Midbrain (tissue), 1 donor: ENCODE data around the gene SLCO4A1.

Experiments used
- DNase-seq: peaks from one replicate; lab custom pipeline; 2025; lab: John Stamatoyannopoulos, UW

Gene SLCO4A1

GRCh38 chr20:62653373-62653772 lies 11.1 kb downstream of the SLCO4A1 start:
- DNase-seq: no peak

- no peak for DNase-seq
Measured at GRCh38 chr20:62653951-62654685, 11.8 kb downstream of the SLCO4A1 start.

- no peak for DNase-seq
Measured at GRCh38 chr20:62655282-62656196, 13.2 kb downstream of the SLCO4A1 start.

- DNase-seq: no peak
Measured at GRCh38 chr20:62656197-62656918, 14.1 kb downstream of the SLCO4A1 start.

- no peak for DNase-seq
Measured at GRCh38 chr20:62656919-62657588, 14.8 kb downstream of the SLCO4A1 start.

- no peak for DNase-seq
Measured at GRCh38 chr20:62657589-62657942, 15.3 kb downstream of the SLCO4A1 start.

GRCh38 chr20:62657956-62658355 lies 15.7 kb downstream of the SLCO4A1 start:
- DNase-seq: no peak

GRCh38 chr20:62658593-62659178 lies 16.4 kb downstream of the SLCO4A1 start:
- DNase-seq: no peak

- no peak for DNase-seq
Measured at GRCh38 chr20:62659488-62660239, 17.4 kb downstream of the SLCO4A1 start.

- no peak for DNase-seq
Measured at GRCh38 chr20:62660240-62660615, 17.9 kb downstream of the SLCO4A1 start.

- DNase-seq: no peak
Measured at GRCh38 chr20:62660768-62661167, 18.5 kb downstream of the SLCO4A1 start.

GRCh38 chr20:62661647-62662046 lies 19.3 kb downstream of the SLCO4A1 start:
- no peak for DNase-seq

- DNase-seq: no peak
Measured at GRCh38 chr20:62662422-62662821, 20.1 kb downstream of the SLCO4A1 start.

- no peak for DNase-seq
Measured at GRCh38 chr20:62663145-62664018, 21.1 kb downstream of the SLCO4A1 start.

- no peak for DNase-seq
Measured at GRCh38 chr20:62664019-62664971, 22.0 kb downstream of the SLCO4A1 start.

- no peak for DNase-seq
Measured at GRCh38 chr20:62665153-62665754, 23.0 kb downstream of the SLCO4A1 start.

- no peak for DNase-seq
Measured at GRCh38 chr20:62665826-62666735, 23.8 kb downstream of the SLCO4A1 start.
